GM12878 (cell line): Measurements from ENCODE around the gene OVCA2. TPM values are rescaled to one million over a fixed set of nuclear protein-coding genes. Genes with fewer than 3 reads are reported as not detected.

ENCODE experiments used
- ATAC-seq: fragments of 200-7000 bp; cut with Tn5 transposase; 3 replicates; pipeline ENCODE4 v1.9.1; 2020; ENCODE audit warnings: mild to moderate bottlenecking, moderate library complexity
- BruUV-seq: library from RNA; stranded (reverse); fragments of 400-500 nt; replicated peaks from 2 replicates; lab custom pipeline; 2021; lab: Mats Ljungman, UMichigan
- CTCF ChIA-PET: fragments of 300-600 bp; sonication (Branson Sonifier 250); formaldehyde crosslinking; extraction: SDS; loops from one replicate; lab custom pipeline; 2021; ENCODE audit warnings: inconsistent platforms; lab: Yijun Ruan, JAX
- POLR2A ChIA-PET: fragments of 350-600 bp; formaldehyde crosslinking; extraction: SDS; loops from one replicate; lab custom pipeline; 2021; ENCODE audit warnings: inconsistent platforms; lab: Charles Lee
- RAD21 ChIA-PET: fragments of 300-600 bp; sonication (Branson Sonifier 250); formaldehyde crosslinking; loops from one replicate; lab custom pipeline; 2023; ENCODE audit warnings: antibody characterized with exemption; ENCODE audit not compliant: unreplicated experiment; lab: Charles Lee
- SMC1A ChIA-PET: fragments of 300-600 bp; sonication (Branson Sonifier 250); formaldehyde crosslinking; loops from one replicate; lab custom pipeline; 2023; ENCODE audit not compliant: unreplicated experiment, uncharacterized antibody; lab: Charles Lee
- DNase-seq: peaks from one replicate; pipeline ENCODE4 v3.0.0-alpha.2; 2011; ENCODE audit warnings: low read depth, low spot score
- FAIRE-seq: peaks from 3 replicates; lab custom pipeline; 2011; peaks lifted over from hg19 to GRCh38; lab: Jason Lieb, UNC
- H2AFZ ChIP-seq: 2 replicates; pipeline ENCODE4 v1.6.0; 2011; ENCODE audit warnings: low read depth, low read length, control low read depth; ENCODE audit not compliant: control insufficient read depth
- H3K27ac ChIP-seq: 2 replicates; pipeline ENCODE4 v1.5.1; 2011; ENCODE audit warnings: control low read depth; ENCODE audit not compliant: control insufficient read depth, insufficient read depth
- H3K27me3 ChIP-seq, 2 experiments: replicated peaks in 1 of 2; 2 replicates each; pipeline versions ENCODE4 v1.6.0 to v1.6.1; 2011; ENCODE audit warnings: low read length in 1 of 2; ENCODE audit not compliant: control insufficient read depth in 2 of 2, insufficient read depth in 2 of 2
- H3K36me3 ChIP-seq, 2 experiments: 2 replicates each; pipeline ENCODE4 v1.5.1; 2011; ENCODE audit warnings: low read length in 1 of 2; ENCODE audit not compliant: control insufficient read depth in 2 of 2, insufficient read depth in 2 of 2
- H3K4me1 ChIP-seq: 2 replicates; pipeline ENCODE4 v1.6.1; 2011; ENCODE audit warnings: mild to moderate bottlenecking, low read length, moderate library complexity, mixed read lengths; ENCODE audit not compliant: control insufficient read depth, insufficient read depth
- H3K4me2 ChIP-seq: 2 replicates; pipeline ENCODE4 v1.6.0; 2011; ENCODE audit warnings: control low read depth; ENCODE audit not compliant: control insufficient read depth, insufficient read depth
- H3K4me3 ChIP-seq: fragments of 200-600 bp; sonication (generic); 2 replicates; pipeline ENCODE4 v1.5.1; 2016
- H3K79me2 ChIP-seq: 2 replicates; pipeline ENCODE4 v1.6.0; 2011; ENCODE audit warnings: low read length; ENCODE audit not compliant: control insufficient read depth, insufficient read depth
- H3K9ac ChIP-seq: 2 replicates; pipeline ENCODE4 v1.8.0; 2011; ENCODE audit warnings: low read length, control low read depth, mixed read lengths; ENCODE audit not compliant: control insufficient read depth, insufficient read depth
- H3K9me3 ChIP-seq: replicated peaks from 3 replicates; pipeline ENCODE4 v1.5.1; 2011; ENCODE audit warnings: mild to moderate bottlenecking, low read length; ENCODE audit not compliant: control insufficient read depth, insufficient read depth
- H4K20me1 ChIP-seq: 2 replicates; pipeline ENCODE4 v1.6.0; 2011; ENCODE audit not compliant: control insufficient read depth, insufficient read depth
- ATF7 ChIP-seq: fragments of 450-650 bp; IDR thresholded peaks from 2 replicates; pipeline ENCODE4 v1.6.1; 2016; ENCODE audit warnings: low read depth, mild to moderate bottlenecking
- BHLHE40 ChIP-seq, 2 experiments: fragments of 450-650 bp in 1 of 2; IDR thresholded peaks; 2 replicates each; pipeline ENCODE4 v1.6.1; 2011 to 2017; ENCODE audit warnings: low read depth in 2 of 2, borderline replicate concordance in 1 of 2, improper control_type of control experiment in 1 of 2, low read length in 1 of 2, mild to moderate bottlenecking in 1 of 2
- CHD4 ChIP-seq: fragments of 200-600 bp; sonication (generic); IDR thresholded peaks from 2 replicates; pipeline ENCODE4 v1.6.1; 2016; ENCODE audit warnings: mild to moderate bottlenecking
- NFYB ChIP-seq: IDR thresholded peaks from 2 replicates; pipeline ENCODE4 v1.6.1; 2011; ENCODE audit warnings: low read depth, mild to moderate bottlenecking, low read length, improper control_type of control experiment, moderate library complexity; ENCODE audit not compliant: insufficient read depth
- SMAD5 ChIP-seq: IDR thresholded peaks from 2 replicates; pipeline ENCODE4 v1.6.1; 2016; ENCODE audit warnings: antibody characterized with exemption, low read depth
- SREBF2 ChIP-seq: IDR thresholded peaks from 2 replicates; pipeline ENCODE4 v1.6.1; 2012; ENCODE audit warnings: mild to moderate bottlenecking, low read length
- TCF12 ChIP-seq: IDR thresholded peaks from 2 replicates; pipeline ENCODE4 v1.6.1; 2011; ENCODE audit warnings: low read depth, mild to moderate bottlenecking, low read length
- YY1 ChIP-seq: IDR thresholded peaks from 2 replicates; pipeline ENCODE4 v1.6.1; 2011; ENCODE audit warnings: low read depth, mild to moderate bottlenecking, low read length
- WGBS: methylation state at CpG from one replicate; pipeline ENCODE4 v1.1.6; 2016; ENCODE audit warnings: low lambda C conversion rate; ENCODE audit not compliant: insufficient replicate concordance, insufficient coverage; ENCODE audit errors: missing lambda C conversion rate; 5-methylcytosine and 5-hydroxymethylcytosine counted together
- in situ Hi-C: fragments of 300-500 bp; cut with MboI; formaldehyde crosslinking; loops from 9 replicates; pipeline ENCODE4 v1.14.3; 2018; ENCODE audit warnings: mixed read lengths
- intact Hi-C: fragments of 100-400 bp; cut with micrococcal nuclease; formaldehyde crosslinking; loops from one replicate; pipeline ENCODE4 v1.14.2; 2022; ENCODE audit not compliant: unreplicated experiment
- polyA plus RNA-seq, 11 experiments: library from polyadenylated mRNA; depleted of rRNA in 4 of 11; unstranded in 6 of 11; stranded (reverse) in 5 of 11; fragments of >200 nt; fragmentation: Nextera tagmentation in 4 of 11; fragmentation: Illumina TruSeq in 1 of 11; extraction: Ambion mirVana in 4 of 11; extraction: Trizol in 1 of 11; gene quantifications; 1 replicate in 1 of 11; 2 replicates in 10 of 11; pipeline versions ENCODE4 v1.2.1 to v1.2.3, GENCODE V29; 2011 to 2016; ENCODE audit warnings: inconsistent platforms in 2 of 11, missing spikeins in 2 of 11, low read depth in 1 of 11
- total RNA-seq, 4 experiments: library from RNA; depleted of rRNA in 3 of 4; stranded (reverse); fragments of >200 nt in 3 of 4; fragmentation: Illumina TruSeq in 1 of 4; extraction: Trizol in 1 of 4; gene quantifications; 2 replicates each; pipeline versions ENCODE4 v1.2.1 to v1.2.3, GENCODE V29; 2013 to 2021
- TF ChIP-seq, protein P1 (sequence below): fragments of 150-350 bp; IDR thresholded peaks from 2 replicates; pipeline ENCODE4 v1.6.1; 2016; ENCODE audit warnings: low read depth, low read length
- TF ChIP-seq, protein P2 (sequence below): IDR thresholded peaks from 2 replicates; pipeline ENCODE4 v1.6.1; 2012; ENCODE audit warnings: improper control_type of control experiment, low read depth, low read length; ENCODE audit not compliant: insufficient replicate concordance

OVCA2 gene
- total and polyA plus RNA-seq, 10 of the 15 experiments (the other 5 are each of a cell fraction or from before 2014, with no cell fraction given): 6.1 to 75.3 (median 40.7) TPM

- RAD21 ChIA-PET: interaction anchor here (0.7 to 10.4 kb wide), 5 partner anchors 8 to 29 kb away, joined by 3 to 160 read pairs (median 3); partner anchors contain the start of gene HIC1
- DNase-seq: no peak
- no peak for FAIRE-seq
- Histone ChIP-seq H3K9ac (no peak overlapping the region), H3K4me1 (peaks cover 69% of the 10 kb centered on the region), H3K36me3 (peaks cover 11 to 16% of the 10 kb centered on the region in 2 experiments), H3K27ac (no peak overlapping the region), H3K4me2 (no peak overlapping the region), H4K20me1 (no peaks in the 10 kb centered on the region), H3K27me3 (no peaks in the 10 kb centered on the region), H3K4me3 (no peak overlapping the region), H3K9me3 (no peaks in the 10 kb centered on the region), H3K79me2 (peaks cover 10% of the 10 kb centered on the region), H2AFZ (no peak overlapping the region)
- CTCF ChIA-PET: interaction anchor here (1.0 to 11.4 kb wide), 5 partner anchors 15 to 159 kb away, joined by 3 to 126 read pairs (median 8); partner anchors contain the start of gene HIC1
- ATAC-seq: no peak
- POLR2A ChIA-PET: interaction anchor here (2.5 to 10.8 kb wide), 3 partner anchors 17 to 175 kb away, joined by 9 to 148 read pairs (median 69); no protein-coding TSS in a partner anchor
- in situ Hi-C loops: no loop called here
- TF ChIP-seq NFYB (no peak), BHLHE40 (IDR thresholded peaks at IDR 0.05; ENCODE audit: borderline replicate concordance in 1 of 2, low read depth in 2 of 2, low read length in 1 of 2) (no peak), TCF12 (no peak), CHD4 (no peak), SREBF2 (no peak), SMAD5 (no peak), YY1 (no peak), ATF7 (no peak)
- TF ChIP-seq, protein P1, sequence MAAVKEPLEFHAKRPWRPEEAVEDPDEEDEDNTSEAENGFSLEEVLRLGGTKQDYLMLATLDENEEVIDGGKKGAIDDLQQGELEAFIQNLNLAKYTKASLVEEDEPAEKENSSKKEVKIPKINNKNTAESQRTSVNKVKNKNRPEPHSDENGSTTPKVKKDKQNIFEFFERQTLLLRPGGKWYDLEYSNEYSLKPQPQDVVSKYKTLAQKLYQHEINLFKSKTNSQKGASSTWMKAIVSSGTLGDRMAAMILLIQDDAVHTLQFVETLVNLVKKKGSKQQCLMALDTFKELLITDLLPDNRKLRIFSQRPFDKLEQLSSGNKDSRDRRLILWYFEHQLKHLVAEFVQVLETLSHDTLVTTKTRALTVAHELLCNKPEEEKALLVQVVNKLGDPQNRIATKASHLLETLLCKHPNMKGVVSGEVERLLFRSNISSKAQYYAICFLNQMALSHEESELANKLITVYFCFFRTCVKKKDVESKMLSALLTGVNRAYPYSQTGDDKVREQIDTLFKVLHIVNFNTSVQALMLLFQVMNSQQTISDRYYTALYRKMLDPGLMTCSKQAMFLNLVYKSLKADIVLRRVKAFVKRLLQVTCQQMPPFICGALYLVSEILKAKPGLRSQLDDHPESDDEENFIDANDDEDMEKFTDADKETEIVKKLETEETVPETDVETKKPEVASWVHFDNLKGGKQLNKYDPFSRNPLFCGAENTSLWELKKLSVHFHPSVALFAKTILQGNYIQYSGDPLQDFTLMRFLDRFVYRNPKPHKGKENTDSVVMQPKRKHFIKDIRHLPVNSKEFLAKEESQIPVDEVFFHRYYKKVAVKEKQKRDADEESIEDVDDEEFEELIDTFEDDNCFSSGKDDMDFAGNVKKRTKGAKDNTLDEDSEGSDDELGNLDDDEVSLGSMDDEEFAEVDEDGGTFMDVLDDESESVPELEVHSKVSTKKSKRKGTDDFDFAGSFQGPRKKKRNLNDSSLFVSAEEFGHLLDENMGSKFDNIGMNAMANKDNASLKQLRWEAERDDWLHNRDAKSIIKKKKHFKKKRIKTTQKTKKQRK: no peak
- TF ChIP-seq, protein P2, sequence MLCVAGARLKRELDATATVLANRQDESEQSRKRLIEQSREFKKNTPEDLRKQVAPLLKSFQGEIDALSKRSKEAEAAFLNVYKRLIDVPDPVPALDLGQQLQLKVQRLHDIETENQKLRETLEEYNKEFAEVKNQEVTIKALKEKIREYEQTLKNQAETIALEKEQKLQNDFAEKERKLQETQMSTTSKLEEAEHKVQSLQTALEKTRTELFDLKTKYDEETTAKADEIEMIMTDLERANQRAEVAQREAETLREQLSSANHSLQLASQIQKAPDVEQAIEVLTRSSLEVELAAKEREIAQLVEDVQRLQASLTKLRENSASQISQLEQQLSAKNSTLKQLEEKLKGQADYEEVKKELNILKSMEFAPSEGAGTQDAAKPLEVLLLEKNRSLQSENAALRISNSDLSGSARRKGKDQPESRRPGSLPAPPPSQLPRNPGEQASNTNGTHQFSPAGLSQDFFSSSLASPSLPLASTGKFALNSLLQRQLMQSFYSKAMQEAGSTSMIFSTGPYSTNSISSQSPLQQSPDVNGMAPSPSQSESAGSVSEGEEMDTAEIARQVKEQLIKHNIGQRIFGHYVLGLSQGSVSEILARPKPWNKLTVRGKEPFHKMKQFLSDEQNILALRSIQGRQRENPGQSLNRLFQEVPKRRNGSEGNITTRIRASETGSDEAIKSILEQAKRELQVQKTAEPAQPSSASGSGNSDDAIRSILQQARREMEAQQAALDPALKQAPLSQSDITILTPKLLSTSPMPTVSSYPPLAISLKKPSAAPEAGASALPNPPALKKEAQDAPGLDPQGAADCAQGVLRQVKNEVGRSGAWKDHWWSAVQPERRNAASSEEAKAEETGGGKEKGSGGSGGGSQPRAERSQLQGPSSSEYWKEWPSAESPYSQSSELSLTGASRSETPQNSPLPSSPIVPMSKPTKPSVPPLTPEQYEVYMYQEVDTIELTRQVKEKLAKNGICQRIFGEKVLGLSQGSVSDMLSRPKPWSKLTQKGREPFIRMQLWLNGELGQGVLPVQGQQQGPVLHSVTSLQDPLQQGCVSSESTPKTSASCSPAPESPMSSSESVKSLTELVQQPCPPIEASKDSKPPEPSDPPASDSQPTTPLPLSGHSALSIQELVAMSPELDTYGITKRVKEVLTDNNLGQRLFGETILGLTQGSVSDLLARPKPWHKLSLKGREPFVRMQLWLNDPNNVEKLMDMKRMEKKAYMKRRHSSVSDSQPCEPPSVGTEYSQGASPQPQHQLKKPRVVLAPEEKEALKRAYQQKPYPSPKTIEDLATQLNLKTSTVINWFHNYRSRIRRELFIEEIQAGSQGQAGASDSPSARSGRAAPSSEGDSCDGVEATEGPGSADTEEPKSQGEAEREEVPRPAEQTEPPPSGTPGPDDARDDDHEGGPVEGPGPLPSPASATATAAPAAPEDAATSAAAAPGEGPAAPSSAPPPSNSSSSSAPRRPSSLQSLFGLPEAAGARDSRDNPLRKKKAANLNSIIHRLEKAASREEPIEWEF: no peak
- no TSS peak for BruUV-seq
- 93% methylated on average over 5 of the region's 5 CpGs for WGBS
- intact Hi-C loops: no loop called here
- SMC1A ChIA-PET: interaction anchor here (0.6 to 7.1 kb wide), 7 partner anchors 15 to 159 kb away, joined by 3 to 107 read pairs (median 18); partner anchors contain the start of gene HIC1
Observed at GRCh38 chr17:2085648-2085949, 43.8 kb downstream of the OVCA2 start.
